DND-41 (cell line): ENCODE results near the gene ANKRD35.

Experiments used
- ATAC-seq: fragments of 200-7000 bp; cut with Tn5 transposase; 3 replicates; pipeline ENCODE4 v1.9.1; 2021; ENCODE audit warnings: low read depth; ENCODE audit not compliant: insufficient read depth
- DNase-seq: peaks from one replicate; pipeline ENCODE4 v3.0.0-alpha.2; 2020
- H2AFZ ChIP-seq: 2 replicates; pipeline ENCODE4 v1.6.0; 2012; ENCODE audit warnings: low read depth, low read length
- H3K27ac ChIP-seq: 2 replicates; pipeline ENCODE4 v1.5.1; 2012; ENCODE audit warnings: low read length, inconsistent platforms
- H3K27me3 ChIP-seq: fragments of 200-600 bp; sonication (generic); 2 replicates; pipeline ENCODE4 v1.6.0; 2012; ENCODE audit warnings: low read length, mild to moderate bottlenecking, inconsistent platforms; ENCODE audit not compliant: insufficient read depth, poor library complexity
- H3K36me3 ChIP-seq: 2 replicates; pipeline ENCODE4 v1.5.1; 2012; ENCODE audit warnings: low read length, inconsistent platforms; ENCODE audit not compliant: insufficient read depth
- H3K4me1 ChIP-seq: 2 replicates; pipeline ENCODE4 v1.5.1; 2012; ENCODE audit warnings: mild to moderate bottlenecking, low read length; ENCODE audit not compliant: insufficient read depth
- H3K4me2 ChIP-seq: 2 replicates; pipeline ENCODE4 v1.6.0; 2012; ENCODE audit warnings: mild to moderate bottlenecking, moderate library complexity, low read length, inconsistent platforms; ENCODE audit not compliant: insufficient read depth
- H3K4me3 ChIP-seq, 2 experiments: fragments of 200-600 bp in 1 of 2; shearing (Covaris generic) in 1 of 2; 2 replicates each; pipeline ENCODE4 v1.5.1; 2012 to 2016; ENCODE audit warnings: inconsistent platforms in 2 of 2, low read length in 2 of 2, mild to moderate bottlenecking in 2 of 2, low read depth in 1 of 2, moderate library complexity in 1 of 2
- H3K79me2 ChIP-seq: 2 replicates; pipeline ENCODE4 v1.6.0; 2012; ENCODE audit warnings: low read length, inconsistent platforms; ENCODE audit not compliant: insufficient read depth
- H3K9ac ChIP-seq: 2 replicates; pipeline ENCODE4 v1.6.0; 2012; ENCODE audit warnings: low read depth, mild to moderate bottlenecking, inconsistent platforms, low read length, moderate library complexity
- H3K9me3 ChIP-seq: 2 replicates; pipeline ENCODE4 v1.5.1; 2012; ENCODE audit warnings: low read length, moderate library complexity, mild to moderate bottlenecking, inconsistent platforms; ENCODE audit not compliant: insufficient read depth, severe bottlenecking
- H4K20me1 ChIP-seq: 2 replicates; pipeline ENCODE4 v1.6.0; 2012; ENCODE audit warnings: low read length; ENCODE audit not compliant: insufficient read depth
- EZH2 ChIP-seq: IDR thresholded peaks from 3 replicates; pipeline ENCODE4 v1.6.1; 2012; ENCODE audit warnings: borderline replicate concordance, low read depth, mild to moderate bottlenecking, moderate library complexity, low read length, inconsistent platforms; ENCODE audit not compliant: severe bottlenecking
- TF ChIP-seq, protein P1 (sequence below): IDR thresholded peaks from 2 replicates; pipeline ENCODE4 v1.5.1; 2012; ENCODE audit warnings: borderline replicate concordance, low read length, moderate library complexity, mild to moderate bottlenecking; ENCODE audit not compliant: poor library complexity, severe bottlenecking; ENCODE audit errors: extremely low read depth

Gene ANKRD35

DNA sequence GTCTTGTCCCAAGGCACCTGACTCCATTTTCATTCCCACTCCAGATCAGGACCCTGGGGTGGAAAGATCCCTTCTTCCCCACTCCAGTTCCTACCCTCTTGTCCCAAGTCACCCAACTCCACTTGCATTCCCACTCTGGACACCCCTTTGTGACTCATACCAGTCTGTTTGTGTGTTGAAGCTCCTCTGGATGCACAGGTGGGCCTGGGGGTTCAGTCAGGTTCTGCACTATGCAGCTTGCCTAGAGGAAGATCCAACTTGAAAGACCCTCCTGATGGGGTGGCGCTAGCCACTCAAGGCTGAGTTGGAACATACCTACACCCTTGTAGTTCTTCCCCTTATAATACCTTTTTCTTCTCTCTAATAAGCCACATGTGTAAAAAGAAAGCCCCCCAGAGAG lies 9.8 kb upstream of the ANKRD35 start:
- H3K27ac ChIP-seq: no peak overlapping the region
- H3K36me3 ChIP-seq: no peaks in the 10 kb centered on the region
- no peaks in the 10 kb centered on the region for H3K4me1 ChIP-seq
- no peak overlapping the region for H3K9ac ChIP-seq
- H4K20me1 ChIP-seq: no peaks in the 10 kb centered on the region
- H3K4me3 ChIP-seq: no peak overlapping the region
- no peak overlapping the region for H2AFZ ChIP-seq
- ATAC-seq: no peak
- no peak for DNase-seq
- peaks cover 6% of the 10 kb centered on the region for H3K27me3 ChIP-seq
- no peaks in the 10 kb centered on the region for H3K9me3 ChIP-seq
- no peak overlapping the region for H3K4me2 ChIP-seq
- H3K79me2 ChIP-seq: no peaks in the 10 kb centered on the region
- TF ChIP-seq EZH2: no peak
- TF ChIP-seq, protein P1, sequence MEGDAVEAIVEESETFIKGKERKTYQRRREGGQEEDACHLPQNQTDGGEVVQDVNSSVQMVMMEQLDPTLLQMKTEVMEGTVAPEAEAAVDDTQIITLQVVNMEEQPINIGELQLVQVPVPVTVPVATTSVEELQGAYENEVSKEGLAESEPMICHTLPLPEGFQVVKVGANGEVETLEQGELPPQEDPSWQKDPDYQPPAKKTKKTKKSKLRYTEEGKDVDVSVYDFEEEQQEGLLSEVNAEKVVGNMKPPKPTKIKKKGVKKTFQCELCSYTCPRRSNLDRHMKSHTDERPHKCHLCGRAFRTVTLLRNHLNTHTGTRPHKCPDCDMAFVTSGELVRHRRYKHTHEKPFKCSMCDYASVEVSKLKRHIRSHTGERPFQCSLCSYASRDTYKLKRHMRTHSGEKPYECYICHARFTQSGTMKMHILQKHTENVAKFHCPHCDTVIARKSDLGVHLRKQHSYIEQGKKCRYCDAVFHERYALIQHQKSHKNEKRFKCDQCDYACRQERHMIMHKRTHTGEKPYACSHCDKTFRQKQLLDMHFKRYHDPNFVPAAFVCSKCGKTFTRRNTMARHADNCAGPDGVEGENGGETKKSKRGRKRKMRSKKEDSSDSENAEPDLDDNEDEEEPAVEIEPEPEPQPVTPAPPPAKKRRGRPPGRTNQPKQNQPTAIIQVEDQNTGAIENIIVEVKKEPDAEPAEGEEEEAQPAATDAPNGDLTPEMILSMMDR: no peak

DNA sequence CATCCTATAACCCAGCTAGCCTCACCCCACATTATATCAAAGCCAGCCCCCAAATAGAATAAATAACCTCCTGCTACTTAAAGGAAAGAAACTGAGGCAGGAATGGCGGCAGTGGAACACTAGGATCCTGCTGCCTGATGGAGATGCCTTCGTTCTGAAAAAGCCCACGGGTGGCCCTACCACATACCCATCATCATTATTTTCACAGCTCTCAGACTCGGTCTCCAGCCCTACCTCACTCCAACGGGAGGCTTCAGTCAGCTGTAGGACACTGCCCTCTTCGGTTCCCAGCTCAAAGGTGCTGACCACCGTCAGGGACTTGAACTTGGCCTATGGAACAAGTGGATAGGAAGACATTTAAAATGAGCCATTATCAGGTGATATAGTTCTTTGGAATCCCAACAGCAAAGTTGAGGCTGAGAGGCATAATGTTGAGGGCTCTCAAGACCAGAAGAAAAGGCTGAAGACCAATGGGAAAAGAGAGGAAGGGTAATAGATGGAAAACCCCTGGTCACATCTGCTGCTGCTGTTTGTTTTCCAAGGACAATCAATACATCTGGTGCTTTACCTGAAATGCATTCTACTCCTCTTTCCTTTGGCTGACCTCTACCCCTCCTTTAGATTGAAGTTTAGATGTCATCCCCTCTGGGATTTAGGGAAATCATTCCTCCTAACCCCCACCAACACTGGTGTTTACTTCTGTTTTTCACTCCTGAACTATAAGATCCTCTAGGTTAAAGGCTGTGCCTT lies 7.8 kb upstream of the ANKRD35 start:
- Histone ChIP-seq H3K9ac (no peak overlapping the region), H3K27me3 (peaks cover 8% of the 10 kb centered on the region), H3K4me2 (no peak overlapping the region), H3K4me1 (no peaks in the 10 kb centered on the region), H3K79me2 (no peaks in the 10 kb centered on the region), H3K27ac (no peak overlapping the region), H3K9me3 (no peaks in the 10 kb centered on the region), H4K20me1 (no peaks in the 10 kb centered on the region), H2AFZ (no peak overlapping the region), H3K36me3 (no peaks in the 10 kb centered on the region), H3K4me3 (no peak overlapping the region)
- DNase-seq: no peak
- no peak for ATAC-seq
- TF ChIP-seq, protein P1: no peak
- no peak for TF ChIP-seq EZH2

DNA sequence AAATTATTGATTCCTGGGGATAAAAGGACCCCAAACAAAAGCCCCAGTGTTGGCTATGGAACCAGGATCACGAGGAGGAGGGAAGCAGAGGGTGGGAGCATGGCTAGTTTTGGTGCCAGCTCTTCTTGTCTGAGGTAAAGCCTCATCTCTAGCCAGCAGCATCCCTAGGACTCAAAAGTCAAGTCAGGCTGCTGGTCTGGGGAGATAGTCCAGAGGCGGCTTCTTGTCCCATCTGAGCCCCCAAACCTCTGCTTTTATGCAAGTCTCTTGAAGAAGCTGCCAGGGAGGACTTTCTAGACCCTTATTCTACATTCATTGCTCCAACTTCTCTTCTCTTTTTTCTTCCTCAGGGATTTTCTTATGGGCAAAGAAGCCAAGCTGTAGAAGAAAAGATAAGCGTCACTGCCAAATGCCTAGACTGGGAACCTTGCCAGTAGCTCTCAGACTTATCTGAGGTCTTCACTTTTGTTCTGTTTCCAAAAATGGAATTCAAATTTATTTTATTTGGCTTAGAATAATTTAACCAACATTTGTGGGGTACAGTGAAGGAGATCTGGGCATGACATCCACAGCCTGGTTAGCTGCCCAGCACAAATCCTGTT lies 6.9 kb upstream of the ANKRD35 start:
- Histone ChIP-seq H3K9me3 (no peaks in the 10 kb centered on the region), H4K20me1 (no peaks in the 10 kb centered on the region), H3K4me1 (no peaks in the 10 kb centered on the region), H3K27me3 (peaks cover 8% of the 10 kb centered on the region), H3K9ac (no peak overlapping the region), H3K4me2 (no peak overlapping the region), H2AFZ (no peak overlapping the region), H3K4me3 (no peak overlapping the region), H3K27ac (no peak overlapping the region), H3K79me2 (no peaks in the 10 kb centered on the region), H3K36me3 (no peaks in the 10 kb centered on the region)
- no peak for TF ChIP-seq EZH2
- TF ChIP-seq, protein P1: no peak
- DNase-seq (no peak), ATAC-seq (no peak)
